Measurements from ENCODE around the gene GSN. TPM values are rescaled to one million over a fixed set of nuclear protein-coding genes. Genes with fewer than 3 reads are reported as not detected.

Gene GSN
- total RNA-seq, 2 donors from 2014 or later, result 390 to 690 TPM

DNA sequence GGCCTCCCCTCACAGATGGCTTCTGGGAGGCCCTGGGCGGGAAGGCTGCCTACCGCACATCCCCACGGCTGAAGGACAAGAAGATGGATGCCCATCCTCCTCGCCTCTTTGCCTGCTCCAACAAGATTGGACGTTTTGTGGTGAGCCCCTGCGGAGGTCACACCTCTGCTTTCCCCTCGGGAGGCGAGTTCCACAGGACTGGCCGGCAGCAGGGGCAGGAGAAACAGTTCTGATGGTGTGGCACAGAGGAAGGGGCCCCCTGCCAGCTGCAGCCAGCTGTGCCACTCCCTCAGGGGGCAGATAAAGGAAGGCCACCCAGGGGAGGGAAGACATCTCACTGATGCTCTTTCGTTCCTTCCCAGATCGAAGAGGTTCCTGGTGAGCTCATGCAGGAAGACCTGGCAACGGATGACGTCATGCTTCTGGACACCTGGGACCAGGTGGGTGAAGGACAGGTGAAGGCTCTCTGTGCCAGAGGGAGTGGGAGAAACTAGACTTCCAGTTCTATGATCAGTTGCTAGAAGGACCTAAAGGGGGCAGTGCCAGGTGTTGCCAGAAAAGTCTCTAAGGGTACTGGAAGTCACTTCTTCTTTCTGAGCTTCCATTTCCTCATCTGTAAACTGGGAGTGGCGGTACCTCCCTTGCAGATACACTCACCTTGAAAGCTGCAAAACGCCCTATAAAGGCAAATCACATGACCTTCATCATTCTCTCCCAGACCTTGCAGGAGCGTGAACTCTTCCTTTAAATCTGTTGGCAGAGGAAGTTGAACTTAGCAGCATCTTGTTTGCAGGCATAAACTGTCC, 61.1 kb downstream of the GSN start:
- intact Hi-C loops (cut with DNase I), result no loop called here
- Histone ChIP-seq H3K9me3 (no peaks in the 10 kb centered on the region), H3K27ac (peak overlapping the region in 1 of 2 donors; percentile 38), H3K27me3 (replicated peaks; ENCODE audit: insufficient read depth) (no peaks in the 10 kb centered on the region), H3K4me1 (replicated peaks) (no peaks in the 10 kb centered on the region), H3K36me3 (peaks cover 9 to 28% of the 10 kb centered on the region in 2 donors), H3K4me3 (no peak overlapping the region)
- no peak for TF ChIP-seq POLR2A (IDR thresholded peaks at IDR 0.05)
- TF ChIP-seq POLR2AphosphoS5 (IDR thresholded peaks at IDR 0.05), result no peak
- TF ChIP-seq, protein P1, sequence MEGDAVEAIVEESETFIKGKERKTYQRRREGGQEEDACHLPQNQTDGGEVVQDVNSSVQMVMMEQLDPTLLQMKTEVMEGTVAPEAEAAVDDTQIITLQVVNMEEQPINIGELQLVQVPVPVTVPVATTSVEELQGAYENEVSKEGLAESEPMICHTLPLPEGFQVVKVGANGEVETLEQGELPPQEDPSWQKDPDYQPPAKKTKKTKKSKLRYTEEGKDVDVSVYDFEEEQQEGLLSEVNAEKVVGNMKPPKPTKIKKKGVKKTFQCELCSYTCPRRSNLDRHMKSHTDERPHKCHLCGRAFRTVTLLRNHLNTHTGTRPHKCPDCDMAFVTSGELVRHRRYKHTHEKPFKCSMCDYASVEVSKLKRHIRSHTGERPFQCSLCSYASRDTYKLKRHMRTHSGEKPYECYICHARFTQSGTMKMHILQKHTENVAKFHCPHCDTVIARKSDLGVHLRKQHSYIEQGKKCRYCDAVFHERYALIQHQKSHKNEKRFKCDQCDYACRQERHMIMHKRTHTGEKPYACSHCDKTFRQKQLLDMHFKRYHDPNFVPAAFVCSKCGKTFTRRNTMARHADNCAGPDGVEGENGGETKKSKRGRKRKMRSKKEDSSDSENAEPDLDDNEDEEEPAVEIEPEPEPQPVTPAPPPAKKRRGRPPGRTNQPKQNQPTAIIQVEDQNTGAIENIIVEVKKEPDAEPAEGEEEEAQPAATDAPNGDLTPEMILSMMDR (IDR thresholded peaks at IDR 0.05), result no peak
- WGBS, result 86% methylated on average over 16 of the region's 16 CpGs
- no peak for DNase-seq (ENCODE audit: low spot score)

DNA sequence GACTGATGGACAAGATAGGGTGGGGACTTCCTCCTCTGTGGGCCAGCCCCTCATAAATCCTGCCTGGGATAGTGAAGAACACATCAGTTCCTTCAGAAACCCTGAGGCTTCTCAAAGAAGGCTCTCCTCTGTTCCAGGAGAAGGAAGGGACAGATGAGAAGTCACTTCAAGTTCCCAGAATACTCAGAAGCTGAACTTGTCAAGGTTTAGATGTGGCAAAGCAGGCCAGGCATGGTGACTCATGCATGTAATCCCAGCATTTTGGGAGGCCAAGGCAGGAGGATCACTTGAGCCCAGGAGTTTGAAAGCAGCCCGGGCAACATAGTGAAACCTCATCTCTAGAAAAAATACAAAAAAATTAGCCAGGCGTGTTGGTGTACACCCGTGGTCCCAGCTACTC, 63.6 kb downstream of the GSN start:
- Histone ChIP-seq H3K27ac (peak overlapping the region; percentile 38 to 59), H3K27me3 (replicated peaks; ENCODE audit: insufficient read depth) (no peaks in the 10 kb centered on the region), H3K9me3 (no peaks in the 10 kb centered on the region), H3K4me1 (replicated peaks) (no peaks in the 10 kb centered on the region), H3K4me3 (no peak overlapping the region), H3K36me3 (peaks cover 8 to 24% of the 10 kb centered on the region in 2 donors)
- TF ChIP-seq, protein P1 (IDR thresholded peaks at IDR 0.05), result no peak
- TF ChIP-seq POLR2A (IDR thresholded peaks at IDR 0.05) (no peak), POLR2AphosphoS5 (IDR thresholded peaks at IDR 0.05) (no peak)
- no peak for DNase-seq (ENCODE audit: low spot score)
- intact Hi-C loops (cut with DNase I), result no loop called here
- 77% methylated on average over 3 of the region's 3 CpGs for WGBS

DNA sequence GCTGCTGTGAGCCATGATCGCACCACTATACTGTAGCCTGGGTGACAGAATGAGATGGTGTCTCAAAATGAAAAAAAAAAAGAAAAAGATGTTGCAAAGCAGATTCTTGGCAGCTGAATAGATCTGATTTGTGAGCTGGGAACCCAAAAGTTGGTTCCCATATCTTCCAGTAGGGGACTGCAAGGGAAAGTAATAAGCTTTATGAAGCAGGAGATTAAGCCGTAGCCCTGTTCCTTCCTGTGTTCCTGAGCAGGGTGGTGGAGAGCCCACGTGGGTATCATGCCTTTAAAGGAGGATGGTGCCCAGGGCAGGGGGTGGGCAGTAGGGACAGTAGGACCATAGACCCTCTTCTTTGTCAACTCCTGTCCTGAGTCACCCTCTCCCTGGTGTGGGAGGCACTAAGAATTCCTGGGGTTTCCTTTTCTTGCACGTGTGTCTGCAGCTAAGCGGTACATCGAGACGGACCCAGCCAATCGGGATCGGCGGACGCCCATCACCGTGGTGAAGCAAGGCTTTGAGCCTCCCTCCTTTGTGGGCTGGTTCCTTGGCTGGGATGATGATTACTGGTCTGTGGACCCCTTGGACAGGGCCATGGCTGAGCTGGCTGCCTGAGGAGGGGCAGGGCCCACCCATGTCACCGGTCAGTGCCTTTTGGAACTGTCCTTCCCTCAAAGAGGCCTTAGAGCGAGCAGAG, 64.2 kb downstream of the GSN start:
- intact Hi-C loops (cut with DNase I), result no loop called here
- Histone ChIP-seq H3K4me1 (replicated peaks) (no peaks in the 10 kb centered on the region), H3K36me3 (peaks cover 4 to 24% of the 10 kb centered on the region in 2 donors), H3K27ac (peak overlapping the region; percentile 38 to 59), H3K4me3 (no peak overlapping the region), H3K27me3 (replicated peaks; ENCODE audit: insufficient read depth) (no peaks in the 10 kb centered on the region), H3K9me3 (no peaks in the 10 kb centered on the region)
- WGBS, result 75% methylated on average over 14 of the region's 14 CpGs
- TF ChIP-seq POLR2A (IDR thresholded peaks at IDR 0.05), result no peak
- TF ChIP-seq, protein P1 (IDR thresholded peaks at IDR 0.05), result peak in 1 of 4 experiments; percentile 35
- DNase-seq (ENCODE audit: low spot score), result no peak

DNA sequence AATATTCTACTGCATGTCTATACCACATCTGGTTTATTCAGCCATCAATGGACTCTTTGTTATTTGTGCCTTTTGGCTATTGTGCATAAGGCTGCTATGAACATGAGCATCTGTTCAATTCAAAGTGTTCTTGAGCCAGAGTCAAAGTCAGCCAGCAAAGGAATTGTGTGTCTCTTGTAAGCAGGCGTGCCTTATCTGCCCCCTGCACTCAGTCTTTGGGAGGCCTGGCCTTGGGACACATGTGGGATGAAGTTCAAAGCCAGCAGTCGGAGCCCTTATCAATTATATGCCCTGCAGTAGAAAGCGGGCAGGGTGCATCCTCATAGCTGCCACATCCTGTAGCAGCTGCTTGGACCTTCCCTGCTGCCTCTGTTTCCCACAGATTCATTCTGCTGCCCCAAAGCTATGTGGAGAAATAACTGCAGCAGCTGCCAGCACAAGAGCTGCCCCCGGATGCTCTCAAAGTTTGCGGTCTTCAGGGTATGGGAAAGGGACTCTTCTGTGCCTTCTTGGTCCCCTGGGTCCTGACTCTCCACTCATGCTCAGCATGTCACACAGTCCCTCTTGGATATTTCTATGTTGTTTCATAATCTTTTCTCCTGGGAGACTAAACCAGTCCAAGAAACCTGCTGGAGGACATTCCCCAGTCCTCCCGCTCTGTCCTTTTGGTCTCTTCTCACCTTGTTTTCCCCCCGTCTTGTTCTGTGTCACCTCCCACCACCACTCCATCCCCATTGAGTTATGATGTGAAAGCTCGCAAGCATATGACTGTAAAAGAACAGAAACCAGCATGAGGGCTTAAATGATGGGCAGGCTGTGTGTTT, 66.2 kb downstream of the GSN start:
- Histone ChIP-seq H3K4me1 (replicated peaks) (no peaks in the 10 kb centered on the region), H3K27ac (peak overlapping the region; percentile 46 to 69), H3K36me3 (peaks cover 4 to 17% of the 10 kb centered on the region in 2 donors), H3K27me3 (replicated peaks; ENCODE audit: insufficient read depth) (no peaks in the 10 kb centered on the region), H3K4me3 (no peak overlapping the region), H3K9me3 (no peaks in the 10 kb centered on the region)
- intact Hi-C loops (cut with DNase I), result no loop called here
- no peak for DNase-seq (ENCODE audit: low spot score)
- TF ChIP-seq POLR2A (IDR thresholded peaks at IDR 0.05) (no peak), POLR2AphosphoS5 (IDR thresholded peaks at IDR 0.05) (no peak)
- TF ChIP-seq, protein P1 (IDR thresholded peaks at IDR 0.05), result no peak
- 64% methylated on average over 8 of the region's 8 CpGs for WGBS
